HepG2 (cell line): ENCODE data around the gene P4HTM. TPM values are rescaled to one million over a fixed set of nuclear protein-coding genes. Genes with fewer than 3 reads are reported as not detected.

Source experiments
- BRD4 ChIP-seq: sonication (generic); formaldehyde crosslinking; IDR thresholded peaks from 2 replicates; pipeline ENCODE4 v1.4.0; 2020; ENCODE audit warnings: missing genetic modification reagents
- CBFB ChIP-seq: sonication (generic); formaldehyde crosslinking; IDR thresholded peaks from 2 replicates; pipeline ENCODE4 v1.4.0; 2020; ENCODE audit warnings: missing genetic modification reagents
- FOXP1 ChIP-seq, 2 experiments: fragments of 450-650 bp in 1 of 2; IDR thresholded peaks; 2 replicates each; pipeline ENCODE4 v1.6.1; 2017 to 2018; ENCODE audit warnings: antibody characterized with exemption in 1 of 2
- HDAC1 ChIP-seq: sonication (generic); formaldehyde crosslinking; IDR thresholded peaks from 2 replicates; pipeline ENCODE4 v1.5.1; 2020; ENCODE audit warnings: mild to moderate bottlenecking, missing genetic modification reagents
- HOXA3 ChIP-seq: sonication (generic); formaldehyde crosslinking; IDR thresholded peaks from 2 replicates; pipeline ENCODE4 v1.5.0; 2020; ENCODE audit warnings: missing genetic modification reagents
- MAFG ChIP-seq: sonication (generic); formaldehyde crosslinking; IDR thresholded peaks from 2 replicates; pipeline ENCODE4 v1.5.1; 2020; ENCODE audit warnings: mild to moderate bottlenecking, missing genetic modification reagents
- MTF1 ChIP-seq: sonication (generic); formaldehyde crosslinking; IDR thresholded peaks from 2 replicates; pipeline ENCODE4 v1.5.0; 2020; ENCODE audit warnings: missing genetic modification reagents
- MTF2 ChIP-seq: sonication (generic); formaldehyde crosslinking; IDR thresholded peaks from 2 replicates; pipeline ENCODE4 v1.5.0; 2020; ENCODE audit warnings: missing genetic modification reagents, borderline replicate concordance
- NFRKB ChIP-seq: fragments of 450-650 bp; IDR thresholded peaks from 2 replicates; pipeline ENCODE4 v1.6.1; 2017
- RARG ChIP-seq: sonication (generic); formaldehyde crosslinking; IDR thresholded peaks from 2 replicates; pipeline ENCODE4 v1.4.0; 2020; ENCODE audit warnings: low read depth, mild to moderate bottlenecking, missing genetic modification reagents
- SAFB2 ChIP-seq: sonication (generic); formaldehyde crosslinking; IDR thresholded peaks from 2 replicates; pipeline ENCODE4 v1.5.1; 2020; ENCODE audit warnings: missing genetic modification reagents, low read depth, mild to moderate bottlenecking, borderline replicate concordance
- SOX13 ChIP-seq, 3 experiments: fragments of 450-650 bp in 1 of 3; sonication (generic) in 1 of 3; formaldehyde crosslinking in 1 of 3; IDR thresholded peaks in 2 of 3; conservative IDR thresholded peaks in 1 of 3; 2 replicates each; pipeline versions ENCODE4 v1.5.0 to v1.6.1; 2016 to 2020; ENCODE audit warnings: antibody characterized with exemption in 1 of 3, mild to moderate bottlenecking in 1 of 3, missing compliant biosample characterization in 1 of 3, missing genetic modification reagents in 1 of 3, moderate library complexity in 1 of 3
- THYN1 ChIP-seq: sonication (generic); formaldehyde crosslinking; IDR thresholded peaks from 2 replicates; pipeline ENCODE4 v1.8.1; 2023; ENCODE audit warnings: low read depth, mild to moderate bottlenecking, moderate library complexity, missing genetic modification reagents, borderline replicate concordance
- U2AF1 ChIP-seq: fragments of 200-400 bp; formaldehyde crosslinking; optimal IDR thresholded peaks from 2 replicates; pipeline ENCODE3; 2017; ENCODE audit warnings: mild to moderate bottlenecking, low read depth, low read length
- XRCC5 ChIP-seq: fragments of 200-400 bp; formaldehyde crosslinking; optimal IDR thresholded peaks from 2 replicates; pipeline ENCODE3; 2017; ENCODE audit warnings: mild to moderate bottlenecking, low read length
- ZBTB21 ChIP-seq: sonication (generic); formaldehyde crosslinking; IDR thresholded peaks from 2 replicates; pipeline ENCODE4 v1.4.0; 2020; ENCODE audit warnings: missing genetic modification reagents
- ZFP90 ChIP-seq: sonication (generic); formaldehyde crosslinking; IDR thresholded peaks from 2 replicates; pipeline ENCODE4 v1.8.0; 2022; ENCODE audit warnings: missing genetic modification reagents, mild to moderate bottlenecking, inconsistent platforms, borderline replicate concordance
- ZNF124 ChIP-seq: sonication (generic); formaldehyde crosslinking; IDR thresholded peaks from 2 replicates; pipeline ENCODE4 v1.4.0; 2020; ENCODE audit warnings: missing genetic modification reagents
- ZNF33B ChIP-seq: sonication (generic); formaldehyde crosslinking; IDR thresholded peaks from 2 replicates; pipeline ENCODE4 v1.5.1; 2020; ENCODE audit warnings: mild to moderate bottlenecking, missing genetic modification reagents
- ZNF430 ChIP-seq: sonication (generic); formaldehyde crosslinking; IDR thresholded peaks from 2 replicates; pipeline ENCODE4 v1.9.0; 2021; ENCODE audit warnings: mild to moderate bottlenecking, missing genetic modification reagents
- ZNF556 ChIP-seq: sonication (generic); formaldehyde crosslinking; IDR thresholded peaks from 2 replicates; pipeline ENCODE4 v1.4.0; 2020; ENCODE audit warnings: mild to moderate bottlenecking, missing genetic modification reagents, borderline replicate concordance
- ZNF557 ChIP-seq: sonication (generic); formaldehyde crosslinking; IDR thresholded peaks from 2 replicates; pipeline ENCODE4 v1.4.0; 2020; ENCODE audit warnings: missing genetic modification reagents
- ZNF878 ChIP-seq: sonication (generic); formaldehyde crosslinking; IDR thresholded peaks from 2 replicates; pipeline ENCODE4 v1.8.1; 2023; ENCODE audit warnings: mild to moderate bottlenecking, missing genetic modification reagents, moderate library complexity
- polyA plus RNA-seq, 8 experiments: library from polyadenylated mRNA; depleted of rRNA in 3 of 8; stranded (reverse) in 7 of 8; unstranded in 1 of 8; fragments of >200 nt; fragmentation: Illumina TruSeq in 4 of 8; extraction: Trizol in 4 of 8; gene quantifications; 2 replicates each; pipeline versions ENCODE4 v1.2.1 to v1.2.3, GENCODE V29; 2011 to 2016; ENCODE audit warnings: low read depth in 4 of 8, missing spikeins in 1 of 8, mixed read lengths in 1 of 8; ENCODE audit not compliant: insufficient read depth in 1 of 8
- total RNA-seq, 5 experiments: library from RNA; depleted of rRNA; stranded (reverse); fragments of >200 nt; fragmentation: Illumina TruSeq; extraction: Trizol; gene quantifications; 2 replicates each; pipeline ENCODE4 v1.2.3, GENCODE V29; 2016; ENCODE audit warnings: low read depth in 1 of 5
- TF ChIP-seq, protein P1 (sequence below): sonication (generic); formaldehyde crosslinking; IDR thresholded peaks from 2 replicates; pipeline ENCODE4 v1.4.0; 2020; ENCODE audit warnings: mild to moderate bottlenecking, low read depth, missing genetic modification reagents
- TF ChIP-seq, protein P2 (sequence below): sonication (generic); formaldehyde crosslinking; conservative IDR thresholded peaks from 2 replicates; pipeline ENCODE4 v1.4.0; 2020; ENCODE audit warnings: missing genetic modification reagents
- TF ChIP-seq, protein P3 (sequence below): sonication (generic); formaldehyde crosslinking; IDR thresholded peaks from 2 replicates; pipeline ENCODE4 v1.4.0; 2020; ENCODE audit warnings: mild to moderate bottlenecking, missing genetic modification reagents

P4HTM gene
- total and polyA plus RNA-seq, 2 of the 13 experiments (the other 11 are each of a cell fraction or from before 2014, with no cell fraction given) = 0.01 TPM; not detected in 1

DNA sequence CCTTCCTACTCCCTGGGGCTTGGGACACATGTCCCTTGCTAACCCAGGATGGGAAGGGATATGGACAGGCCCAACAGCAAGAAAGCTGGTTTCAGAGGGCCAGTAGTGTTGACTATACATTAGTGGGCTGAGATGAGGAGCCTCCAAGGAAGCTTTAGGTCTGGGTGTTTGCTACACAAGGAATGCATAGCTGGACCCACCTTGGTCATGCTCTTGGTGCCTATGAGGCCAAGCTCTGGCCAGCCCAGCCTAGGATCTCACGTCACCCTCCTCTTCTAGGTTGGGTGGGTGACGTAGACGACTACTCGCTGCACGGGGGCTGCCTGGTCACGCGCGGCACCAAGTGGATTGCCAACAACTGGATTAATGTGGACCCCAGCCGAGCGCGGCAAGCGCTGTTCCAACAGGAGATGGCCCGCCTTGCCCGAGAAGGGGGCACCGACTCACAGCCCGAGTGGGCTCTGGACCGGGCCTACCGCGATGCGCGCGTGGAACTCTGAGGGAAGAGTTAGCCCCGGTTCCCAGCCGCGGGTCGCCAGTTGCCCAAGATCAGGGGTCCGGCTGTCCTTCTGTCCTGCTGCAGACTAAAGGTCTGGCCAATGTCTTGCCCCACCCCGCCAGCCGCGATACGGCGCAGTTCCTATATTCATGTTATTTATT lies 16.5 kb downstream of the P4HTM start (continued):
- 0 out of 2 replicates have a peak, but pooled peaks have one; percentile 5 for TF ChIP-seq ZNF33B (CRISPR knock-in tag)
- TF ChIP-seq MTF2 (CRISPR knock-in tag) = 0 out of 2 replicates have a peak, but pooled peaks have one; percentile 41
- 0 out of 2 replicates have a peak, but pooled peaks have one; percentile 22 for TF ChIP-seq BRD4 (CRISPR knock-in tag)
- TF ChIP-seq ZNF556 (CRISPR knock-in tag) = no peak
- TF ChIP-seq, protein P1, sequence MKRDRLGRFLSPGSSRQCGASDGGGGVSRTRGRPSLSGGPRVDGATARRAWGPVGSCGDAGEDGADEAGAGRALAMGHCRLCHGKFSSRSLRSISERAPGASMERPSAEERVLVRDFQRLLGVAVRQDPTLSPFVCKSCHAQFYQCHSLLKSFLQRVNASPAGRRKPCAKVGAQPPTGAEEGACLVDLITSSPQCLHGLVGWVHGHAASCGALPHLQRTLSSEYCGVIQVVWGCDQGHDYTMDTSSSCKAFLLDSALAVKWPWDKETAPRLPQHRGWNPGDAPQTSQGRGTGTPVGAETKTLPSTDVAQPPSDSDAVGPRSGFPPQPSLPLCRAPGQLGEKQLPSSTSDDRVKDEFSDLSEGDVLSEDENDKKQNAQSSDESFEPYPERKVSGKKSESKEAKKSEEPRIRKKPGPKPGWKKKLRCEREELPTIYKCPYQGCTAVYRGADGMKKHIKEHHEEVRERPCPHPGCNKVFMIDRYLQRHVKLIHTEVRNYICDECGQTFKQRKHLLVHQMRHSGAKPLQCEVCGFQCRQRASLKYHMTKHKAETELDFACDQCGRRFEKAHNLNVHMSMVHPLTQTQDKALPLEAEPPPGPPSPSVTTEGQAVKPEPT = no peak
- no peak for TF ChIP-seq THYN1 (CRISPR knock-in tag)
- TF ChIP-seq ZNF430 (CRISPR knock-in tag) = no peak; the same call in 1 of the 2 replicates
- TF ChIP-seq HDAC1 = no peak; the same call in 1 of the 2 replicates
- TF ChIP-seq, protein P2, sequence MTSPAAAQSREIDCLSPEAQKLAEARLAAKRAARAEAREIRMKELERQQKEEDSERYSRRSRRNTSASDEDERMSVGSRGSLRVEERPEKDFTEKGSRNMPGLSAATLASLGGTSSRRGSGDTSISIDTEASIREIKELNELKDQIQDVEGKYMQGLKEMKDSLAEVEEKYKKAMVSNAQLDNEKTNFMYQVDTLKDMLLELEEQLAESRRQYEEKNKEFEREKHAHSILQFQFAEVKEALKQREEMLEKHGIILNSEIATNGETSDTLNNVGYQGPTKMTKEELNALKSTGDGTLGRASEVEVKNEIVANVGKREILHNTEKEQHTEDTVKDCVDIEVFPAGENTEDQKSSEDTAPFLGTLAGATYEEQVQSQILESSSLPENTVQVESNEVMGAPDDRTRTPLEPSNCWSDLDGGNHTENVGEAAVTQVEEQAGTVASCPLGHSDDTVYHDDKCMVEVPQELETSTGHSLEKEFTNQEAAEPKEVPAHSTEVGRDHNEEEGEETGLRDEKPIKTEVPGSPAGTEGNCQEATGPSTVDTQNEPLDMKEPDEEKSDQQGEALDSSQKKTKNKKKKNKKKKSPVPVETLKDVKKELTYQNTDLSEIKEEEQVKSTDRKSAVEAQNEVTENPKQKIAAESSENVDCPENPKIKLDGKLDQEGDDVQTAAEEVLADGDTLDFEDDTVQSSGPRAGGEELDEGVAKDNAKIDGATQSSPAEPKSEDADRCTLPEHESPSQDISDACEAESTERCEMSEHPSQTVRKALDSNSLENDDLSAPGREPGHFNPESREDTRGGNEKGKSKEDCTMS (CRISPR knock-in tag) = no peak
- TF ChIP-seq SOX13 (IDR thresholded peaks at IDR 0.05) = 0 out of 2 replicates have a peak, but pooled peaks have one; percentile 5
- TF ChIP-seq SOX13 (CRISPR knock-in tag; conservative IDR thresholded peaks at IDR 0.05 in 1 of 2, IDR thresholded peaks at IDR 0.05 in 1 of 2) = no peak
- no peak for TF ChIP-seq ZNF878 (CRISPR knock-in tag)
- TF ChIP-seq NFRKB = no peak
- TF ChIP-seq CBFB = no peak
- 0 out of 2 replicates have a peak, but pooled peaks have one; percentile 57 for TF ChIP-seq ZFP90 (CRISPR knock-in tag)
- TF ChIP-seq XRCC5 = no peak
- no peak for TF ChIP-seq RARG
- no peak for TF ChIP-seq HOXA3 (CRISPR knock-in tag)
- TF ChIP-seq U2AF1 = no peak
- 0 out of 2 replicates have a peak, but pooled peaks have one; percentile 16 for TF ChIP-seq ZBTB21
- TF ChIP-seq MAFG (CRISPR knock-in tag) = no peak
- TF ChIP-seq, protein P3, sequence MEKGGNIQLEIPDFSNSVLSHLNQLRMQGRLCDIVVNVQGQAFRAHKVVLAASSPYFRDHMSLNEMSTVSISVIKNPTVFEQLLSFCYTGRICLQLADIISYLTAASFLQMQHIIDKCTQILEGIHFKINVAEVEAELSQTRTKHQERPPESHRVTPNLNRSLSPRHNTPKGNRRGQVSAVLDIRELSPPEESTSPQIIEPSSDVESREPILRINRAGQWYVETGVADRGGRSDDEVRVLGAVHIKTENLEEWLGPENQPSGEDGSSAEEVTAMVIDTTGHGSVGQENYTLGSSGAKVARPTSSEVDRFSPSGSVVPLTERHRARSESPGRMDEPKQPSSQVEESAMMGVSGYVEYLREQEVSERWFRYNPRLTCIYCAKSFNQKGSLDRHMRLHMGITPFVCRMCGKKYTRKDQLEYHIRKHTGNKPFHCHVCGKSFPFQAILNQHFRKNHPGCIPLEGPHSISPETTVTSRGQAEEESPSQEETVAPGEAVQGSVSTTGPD = no peak
- TF ChIP-seq MTF1 = no peak
- TF ChIP-seq ZNF124 = peak; percentile 12; the same call in 1 of the 2 replicates
- no peak for TF ChIP-seq SAFB2
- no peak for TF ChIP-seq FOXP1 (IDR thresholded peaks at IDR 0.05)
- no peak for TF ChIP-seq FOXP1 (CRISPR knock-in tag; IDR thresholded peaks at IDR 0.05)
- TF ChIP-seq ZNF557 = no peak
